Ishikawa (cell line): ENCODE measurements around the gene C6orf132.

Source experiments
- CEBPB ChIP-seq: IDR thresholded peaks from 2 replicates; pipeline ENCODE4 v1.6.1; 2012
- CREB1 ChIP-seq: IDR thresholded peaks from 2 replicates; pipeline ENCODE4 v1.6.1; 2012; ENCODE audit warnings: low read depth
- EGR1 ChIP-seq: IDR thresholded peaks from 2 replicates; pipeline ENCODE4 v1.6.1; 2012
- EP300 ChIP-seq: IDR thresholded peaks from 2 replicates; pipeline ENCODE4 v1.6.1; 2012; ENCODE audit warnings: borderline replicate concordance
- FOXM1 ChIP-seq: IDR thresholded peaks from 2 replicates; pipeline ENCODE4 v1.6.1; 2012; ENCODE audit warnings: low read depth, borderline replicate concordance
- NFIC ChIP-seq: IDR thresholded peaks from 2 replicates; pipeline ENCODE4 v1.6.1; 2012
- RAD21 ChIP-seq: IDR thresholded peaks from 2 replicates; pipeline ENCODE4 v1.6.1; 2012; ENCODE audit warnings: low read depth
- TAF1 ChIP-seq: IDR thresholded peaks from 2 replicates; pipeline ENCODE4 v1.6.1; 2012; ENCODE audit warnings: low read depth, mild to moderate bottlenecking
- TCF12 ChIP-seq: IDR thresholded peaks from 2 replicates; pipeline ENCODE4 v1.6.1; 2012; ENCODE audit warnings: low read depth
- TEAD4 ChIP-seq: IDR thresholded peaks from 2 replicates; pipeline ENCODE4 v1.6.1; 2012
- YY1 ChIP-seq: IDR thresholded peaks from 2 replicates; pipeline ENCODE4 v1.6.1; 2012; ENCODE audit warnings: low read depth
- ZBTB7A ChIP-seq: IDR thresholded peaks from 2 replicates; pipeline ENCODE4 v1.6.1; 2012; ENCODE audit warnings: low read depth
- TF ChIP-seq, protein P1 (sequence below): IDR thresholded peaks from 2 replicates; pipeline ENCODE4 v1.6.1; 2012
- TF ChIP-seq, protein P2 (sequence below): IDR thresholded peaks from 2 replicates; pipeline ENCODE4 v1.6.1; 2012
- TF ChIP-seq, protein P3 (sequence below): IDR thresholded peaks from 2 replicates; pipeline ENCODE4 v1.6.1; 2012; ENCODE audit warnings: low read depth, mild to moderate bottlenecking

Gene C6orf132

GRCh38 chr6:42125231-42125630 is 17.2 kb downstream of the C6orf132 start:
- TF ChIP-seq CEBPB: no peak
- TF ChIP-seq CREB1: no peak
- no peak for TF ChIP-seq TAF1
- TF ChIP-seq NFIC: no peak
- TF ChIP-seq, protein P1, sequence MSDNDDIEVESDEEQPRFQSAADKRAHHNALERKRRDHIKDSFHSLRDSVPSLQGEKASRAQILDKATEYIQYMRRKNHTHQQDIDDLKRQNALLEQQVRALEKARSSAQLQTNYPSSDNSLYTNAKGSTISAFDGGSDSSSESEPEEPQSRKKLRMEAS: no peak
- no peak for TF ChIP-seq YY1
- TF ChIP-seq, protein P2, sequence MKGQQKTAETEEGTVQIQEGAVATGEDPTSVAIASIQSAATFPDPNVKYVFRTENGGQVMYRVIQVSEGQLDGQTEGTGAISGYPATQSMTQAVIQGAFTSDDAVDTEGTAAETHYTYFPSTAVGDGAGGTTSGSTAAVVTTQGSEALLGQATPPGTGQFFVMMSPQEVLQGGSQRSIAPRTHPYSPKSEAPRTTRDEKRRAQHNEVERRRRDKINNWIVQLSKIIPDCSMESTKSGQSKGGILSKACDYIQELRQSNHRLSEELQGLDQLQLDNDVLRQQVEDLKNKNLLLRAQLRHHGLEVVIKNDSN: no peak
- no peak for TF ChIP-seq FOXM1
- no peak for TF ChIP-seq TEAD4
- no peak for TF ChIP-seq RAD21
- no peak for TF ChIP-seq EGR1
- TF ChIP-seq, protein P3, sequence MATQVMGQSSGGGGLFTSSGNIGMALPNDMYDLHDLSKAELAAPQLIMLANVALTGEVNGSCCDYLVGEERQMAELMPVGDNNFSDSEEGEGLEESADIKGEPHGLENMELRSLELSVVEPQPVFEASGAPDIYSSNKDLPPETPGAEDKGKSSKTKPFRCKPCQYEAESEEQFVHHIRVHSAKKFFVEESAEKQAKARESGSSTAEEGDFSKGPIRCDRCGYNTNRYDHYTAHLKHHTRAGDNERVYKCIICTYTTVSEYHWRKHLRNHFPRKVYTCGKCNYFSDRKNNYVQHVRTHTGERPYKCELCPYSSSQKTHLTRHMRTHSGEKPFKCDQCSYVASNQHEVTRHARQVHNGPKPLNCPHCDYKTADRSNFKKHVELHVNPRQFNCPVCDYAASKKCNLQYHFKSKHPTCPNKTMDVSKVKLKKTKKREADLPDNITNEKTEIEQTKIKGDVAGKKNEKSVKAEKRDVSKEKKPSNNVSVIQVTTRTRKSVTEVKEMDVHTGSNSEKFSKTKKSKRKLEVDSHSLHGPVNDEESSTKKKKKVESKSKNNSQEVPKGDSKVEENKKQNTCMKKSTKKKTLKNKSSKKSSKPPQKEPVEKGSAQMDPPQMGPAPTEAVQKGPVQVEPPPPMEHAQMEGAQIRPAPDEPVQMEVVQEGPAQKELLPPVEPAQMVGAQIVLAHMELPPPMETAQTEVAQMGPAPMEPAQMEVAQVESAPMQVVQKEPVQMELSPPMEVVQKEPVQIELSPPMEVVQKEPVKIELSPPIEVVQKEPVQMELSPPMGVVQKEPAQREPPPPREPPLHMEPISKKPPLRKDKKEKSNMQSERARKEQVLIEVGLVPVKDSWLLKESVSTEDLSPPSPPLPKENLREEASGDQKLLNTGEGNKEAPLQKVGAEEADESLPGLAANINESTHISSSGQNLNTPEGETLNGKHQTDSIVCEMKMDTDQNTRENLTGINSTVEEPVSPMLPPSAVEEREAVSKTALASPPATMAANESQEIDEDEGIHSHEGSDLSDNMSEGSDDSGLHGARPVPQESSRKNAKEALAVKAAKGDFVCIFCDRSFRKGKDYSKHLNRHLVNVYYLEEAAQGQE: no peak
- no peak for TF ChIP-seq ZBTB7A
- TF ChIP-seq TCF12: no peak

GRCh38 chr6:42124223-42124836 is 18.1 kb downstream of the C6orf132 start:
- no peak for TF ChIP-seq TEAD4
- TF ChIP-seq ZBTB7A: 0 out of 2 replicates have a peak, but pooled peaks have one; percentile 22
- TF ChIP-seq, protein P2: no peak

GRCh38 chr6:42123379-42124103 is 18.9 kb downstream of the C6orf132 start:
- no peak for TF ChIP-seq TAF1
- TF ChIP-seq, protein P2: no peak
- TF ChIP-seq EP300: no peak
- TF ChIP-seq, protein P1: no peak
- no peak for TF ChIP-seq CREB1
- TF ChIP-seq TEAD4: no peak
- TF ChIP-seq, protein P3: no peak
- TF ChIP-seq EGR1: no peak
- no peak for TF ChIP-seq NFIC
- no peak for TF ChIP-seq FOXM1

DNA sequence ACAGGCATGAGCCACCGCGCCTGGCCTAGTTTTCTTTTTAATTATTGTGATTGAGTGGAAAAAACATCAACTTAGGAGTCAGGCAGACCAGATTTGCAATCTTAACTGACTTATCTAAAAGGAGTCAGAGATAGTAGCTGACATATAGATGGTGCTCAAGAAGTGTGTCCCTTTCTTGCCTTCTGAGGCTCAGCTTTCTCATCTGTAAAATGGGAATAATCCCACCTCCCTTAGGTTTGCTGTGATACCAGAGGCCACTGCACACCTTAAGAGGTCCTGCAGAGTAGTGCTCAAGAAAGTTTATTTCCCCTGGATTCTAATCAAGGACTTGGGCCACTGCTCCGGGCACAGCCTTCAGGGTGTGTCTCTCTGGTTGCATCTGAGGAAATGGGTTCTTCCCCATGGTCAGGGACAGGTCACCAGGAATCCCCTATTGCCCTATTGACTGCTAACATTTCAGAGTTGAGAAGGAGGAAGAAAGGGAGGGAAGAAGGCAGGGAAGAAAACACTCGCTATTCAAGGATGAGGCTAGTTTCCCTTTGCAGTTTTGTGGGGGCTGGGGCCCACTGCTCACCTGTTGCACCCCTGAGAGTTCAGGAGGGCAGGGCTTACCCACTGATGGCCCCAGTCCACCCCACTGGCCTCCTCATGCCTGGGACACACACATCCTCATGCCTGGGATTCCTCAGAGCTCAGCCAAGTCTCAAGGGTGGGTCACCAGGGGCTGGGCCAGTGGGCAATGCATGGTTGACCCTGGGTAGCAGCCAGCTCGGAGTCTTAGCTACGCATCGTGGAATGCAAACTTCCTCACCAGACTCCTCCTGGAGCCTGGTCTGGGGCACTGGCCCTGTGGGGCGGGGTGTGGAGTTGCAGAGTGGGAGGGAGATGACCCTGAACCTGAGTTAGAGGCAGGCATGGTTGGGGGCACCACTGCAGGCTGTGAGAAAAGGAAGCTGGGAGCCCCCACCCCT is 21.2 kb downstream of the C6orf132 start:
- TF ChIP-seq EGR1 (no peak), FOXM1 (peak; percentile 72), ZBTB7A (peak; percentile 93), YY1 (peak; percentile 35; the same call in 1 of the 2 replicates), NFIC (peak; percentile 95), TAF1 (no peak), EP300 (peak; percentile 92), TCF12 (peak; percentile 91), CEBPB (peak; percentile 40; the same call in 1 of the 2 replicates), TEAD4 (peak; percentile 98), RAD21 (peak; percentile 18; the same call in 1 of the 2 replicates)
- TF ChIP-seq, protein P2: no peak
- TF ChIP-seq, protein P1: peak; percentile 76
- TF ChIP-seq, protein P3: no peak
